ENCODE data around the gene OXLD1. TPM values are rescaled to one million over a fixed set of nuclear protein-coding genes. Genes with fewer than 3 reads are reported as not detected.
"Not testable (repeated sequence)": the region's sequence is repeated elsewhere in the genome, so short reads cannot be mapped to it uniquely, and the experiment has no call there.

OXLD1 gene
- total RNA-seq, 6 donors from 2014 or later, result 32.2 to 46.7 (median 38.5) TPM

- Histone ChIP-seq H3K4me1 (peaks cover 16 to 25% (median 17%) of the 10 kb centered on the region in 4 donors), H3K4me3 (no peak overlapping the region), H3K9me3 (no peaks in the 10 kb centered on the region), H3K27me3 (no peaks in the 10 kb centered on the region), H3K27ac (no peak overlapping the region), H3K36me3 (peaks cover 0 to 12% (median 0%) of the 10 kb centered on the region in 4 donors)
- TF ChIP-seq CTCF (IDR thresholded peaks at IDR 0.05) (no peak), POLR2AphosphoS5 (IDR thresholded peaks at IDR 0.05) (no peak)
- DNase-seq, result no peak
- WGBS, 2 donors, result 85 to 92% methylated on average over 11 of the region's 11 CpGs
- no peak for ATAC-seq (ENCODE audit: low FRiP score in 2 of 2)
These were observed 13.7 kb upstream of the OXLD1 start for GRCh38 chr17:81680150-81680549.

- DNase-seq (no peak), ATAC-seq (ENCODE audit: low FRiP score in 2 of 2) (peak in 1 of 2 donors; percentile 32)
- WGBS, 2 donors, result 98% methylated on average over 11 to 15 of the region's 17 CpGs
- no peaks in the 10 kb centered on the region for H3K9me3 ChIP-seq
- H3K27me3 ChIP-seq, result no peaks in the 10 kb centered on the region
- peaks cover 0 to 2% (median 0%) of the 10 kb centered on the region in 4 donors for H3K4me1 ChIP-seq
- no peak overlapping the region for H3K4me3 ChIP-seq
- peaks cover 14 to 39% (median 23%) of the 10 kb centered on the region in 4 donors for H3K36me3 ChIP-seq
- TF ChIP-seq POLR2A (IDR thresholded peaks at IDR 0.05), result no peak
- TF ChIP-seq POLR2AphosphoS5 (IDR thresholded peaks at IDR 0.05), result no peak
- TF ChIP-seq EP300 (IDR thresholded peaks at IDR 0.05), result no peak
- TF ChIP-seq CTCF (IDR thresholded peaks at IDR 0.05), result no peak
- no peak overlapping the region for H3K27ac ChIP-seq
These were observed 10.5 kb upstream of the OXLD1 start for GRCh38 chr17:81676906-81677305.

GRCh38 chr17:81675515-81676221, 9.3 kb upstream of the OXLD1 start:
- H3K9me3 ChIP-seq; H3K4me1 ChIP-seq; DNase-seq; H3K4me3 ChIP-seq; H3K27ac ChIP-seq; ATAC-seq (ENCODE audit: low FRiP score in 2 of 2); H3K27me3 ChIP-seq: not testable (repeated sequence)
- peak; percentile 52 to 70 (median 60) for TF ChIP-seq CTCF (IDR thresholded peaks at IDR 0.05)
- WGBS, 2 donors, result 38 to 39% methylated on average over 18 of the region's 18 CpGs
- peaks cover 14 to 40% (median 36%) of the 10 kb centered on the region in 4 donors for H3K36me3 ChIP-seq

GRCh38 chr17:81673561-81674258, 7.3 kb upstream of the OXLD1 start:
- no peaks in the 10 kb centered on the region for H3K9me3 ChIP-seq
- H3K27me3 ChIP-seq, result no peaks in the 10 kb centered on the region
- H3K4me3 ChIP-seq, result no peak overlapping the region
- peaks cover 14 to 58% (median 50%) of the 10 kb centered on the region in 4 donors for H3K36me3 ChIP-seq
- peak in 1 of 2 donors; percentile 63 for DNase-seq
- no peak for TF ChIP-seq POLR2AphosphoS5 (IDR thresholded peaks at IDR 0.05)
- TF ChIP-seq EP300 (IDR thresholded peaks at IDR 0.05), result no peak
- TF ChIP-seq POLR2A (IDR thresholded peaks at IDR 0.05), result no peak
- no peak for TF ChIP-seq CTCF (IDR thresholded peaks at IDR 0.05)
- no peak for ATAC-seq (ENCODE audit: low FRiP score in 2 of 2)
- no peak overlapping the region for H3K27ac ChIP-seq
- WGBS, 2 donors, result 89 to 90% methylated on average over 12 to 18 of the region's 18 CpGs
- H3K4me1 ChIP-seq, result peaks cover 0 to under 1% (median 0%) of the 10 kb centered on the region in 4 donors
